ENCODE measurements around the gene UNC5C.

UNC5C gene

DNA sequence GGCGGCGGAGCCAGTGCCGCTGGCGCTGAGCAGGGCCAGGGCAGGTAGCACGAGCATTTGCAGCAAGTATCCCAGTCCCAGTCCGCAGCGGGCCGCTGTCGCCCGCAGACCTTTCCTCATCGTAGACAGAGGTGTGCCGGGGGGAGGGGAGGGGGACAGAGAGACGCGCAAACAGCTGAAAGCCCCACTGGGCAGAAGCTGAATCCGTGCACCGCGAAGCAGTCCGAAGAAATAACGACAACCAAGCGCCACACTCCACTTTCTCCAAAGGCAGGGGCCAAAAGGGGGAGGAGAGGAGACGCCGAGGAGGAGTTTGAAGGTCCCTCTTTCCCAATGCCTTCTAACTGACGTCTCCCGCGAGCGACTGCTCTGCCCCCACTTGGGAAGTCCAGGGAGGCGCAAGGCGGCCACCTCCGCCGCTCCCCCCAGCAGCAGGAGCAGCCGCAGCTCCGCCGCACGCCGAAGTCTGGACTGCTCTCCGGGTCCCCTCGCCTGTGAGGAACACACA, at the start of gene UNC5C (continued):
- TF ChIP-seq ZNF214 (tag by site-specific recombination; IDR thresholded peaks at IDR 0.05; ENCODE audit: borderline replicate concordance), result no peak
- no peak for TF ChIP-seq BCL11B (tag by site-specific recombination; IDR thresholded peaks at IDR 0.05; ENCODE audit: low read depth)
- no peak for TF ChIP-seq RBAK (tag by site-specific recombination; IDR thresholded peaks at IDR 0.05)
- TF ChIP-seq ZNF366 (tag by site-specific recombination; conservative IDR thresholded peaks at IDR 0.05), result peak; percentile 78
- no peak for TF ChIP-seq ZNF600 (tag by site-specific recombination; IDR thresholded peaks at IDR 0.05)
- TF ChIP-seq ZNF433 (tag by site-specific recombination; IDR thresholded peaks at IDR 0.05; ENCODE audit: low read depth), result no peak
- TF ChIP-seq ZBTB11 (tag by site-specific recombination; conservative IDR thresholded peaks at IDR 0.05; ENCODE audit: low read depth), result no peak
- no peak for TF ChIP-seq ZBTB7A (tag by site-specific recombination; IDR thresholded peaks at IDR 0.05; ENCODE audit: low read depth)
- TF ChIP-seq ELK4 (IDR thresholded peaks at IDR 0.05; ENCODE audit: borderline replicate concordance, low read depth, low read length), result no peak
- TF ChIP-seq, protein P1, sequence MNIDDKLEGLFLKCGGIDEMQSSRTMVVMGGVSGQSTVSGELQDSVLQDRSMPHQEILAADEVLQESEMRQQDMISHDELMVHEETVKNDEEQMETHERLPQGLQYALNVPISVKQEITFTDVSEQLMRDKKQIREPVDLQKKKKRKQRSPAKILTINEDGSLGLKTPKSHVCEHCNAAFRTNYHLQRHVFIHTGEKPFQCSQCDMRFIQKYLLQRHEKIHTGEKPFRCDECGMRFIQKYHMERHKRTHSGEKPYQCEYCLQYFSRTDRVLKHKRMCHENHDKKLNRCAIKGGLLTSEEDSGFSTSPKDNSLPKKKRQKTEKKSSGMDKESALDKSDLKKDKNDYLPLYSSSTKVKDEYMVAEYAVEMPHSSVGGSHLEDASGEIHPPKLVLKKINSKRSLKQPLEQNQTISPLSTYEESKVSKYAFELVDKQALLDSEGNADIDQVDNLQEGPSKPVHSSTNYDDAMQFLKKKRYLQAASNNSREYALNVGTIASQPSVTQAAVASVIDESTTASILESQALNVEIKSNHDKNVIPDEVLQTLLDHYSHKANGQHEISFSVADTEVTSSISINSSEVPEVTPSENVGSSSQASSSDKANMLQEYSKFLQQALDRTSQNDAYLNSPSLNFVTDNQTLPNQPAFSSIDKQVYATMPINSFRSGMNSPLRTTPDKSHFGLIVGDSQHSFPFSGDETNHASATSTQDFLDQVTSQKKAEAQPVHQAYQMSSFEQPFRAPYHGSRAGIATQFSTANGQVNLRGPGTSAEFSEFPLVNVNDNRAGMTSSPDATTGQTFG (tag by site-specific recombination; IDR thresholded peaks at IDR 0.05; ENCODE audit: borderline replicate concordance), result no peak
- TF ChIP-seq PRDM4 (tag by site-specific recombination; IDR thresholded peaks at IDR 0.05), result 0 out of 2 replicates have a peak, but pooled peaks have one; percentile 36
- no peak for TF ChIP-seq ZFP3 (tag by site-specific recombination; IDR thresholded peaks at IDR 0.05; ENCODE audit: low read depth)
- TF ChIP-seq ZNF335 (tag by site-specific recombination; conservative IDR thresholded peaks at IDR 0.05), result peak; percentile 77
- 0 out of 2 replicates have a peak, but pooled peaks have one; percentile 15 for TF ChIP-seq PRDM1 (tag by site-specific recombination; IDR thresholded peaks at IDR 0.05)
- peak; percentile 59; the same call in 1 of the 2 replicates for TF ChIP-seq IKZF3 (tag by site-specific recombination; IDR thresholded peaks at IDR 0.05)
- peak; percentile 42 for TF ChIP-seq ZXDB (tag by site-specific recombination; IDR thresholded peaks at IDR 0.05)

GRCh38 chr4:95596676-95597075, 47.9 kb upstream of the UNC5C start:
- CTCF ChIA-PET, result no interaction called here
- Histone ChIP-seq H3K27ac (ENCODE audit: extremely low read depth, low read depth, low read length) (no peak overlapping the region), H3K4me1 (ENCODE audit: control insufficient read depth, insufficient read depth, low read length) (no peaks in the 10 kb centered on the region), H3K36me3 (ENCODE audit: control insufficient read depth in 2 of 2, insufficient read depth in 1 of 2, low read length in 2 of 2) (no peaks in the 10 kb centered on the region), H3K4me3 (ENCODE audit: low read depth, low read length) (no peak overlapping the region), H3K9me3 (ENCODE audit: control insufficient read depth, insufficient read depth, low read depth, low read length) (no peaks in the 10 kb centered on the region)
- POLR2A ChIA-PET, result no interaction called here
- no peak for TF ChIP-seq ZNF629 (tag by site-specific recombination; IDR thresholded peaks at IDR 0.05)
- TF ChIP-seq ZNF664 (tag by site-specific recombination; IDR thresholded peaks at IDR 0.05), result no peak
- no peak for TF ChIP-seq KLF16 (tag by site-specific recombination; IDR thresholded peaks at IDR 0.05)
- no peak for TF ChIP-seq MEIS1 (CRISPR knock-in tag; IDR thresholded peaks at IDR 0.05; ENCODE audit: borderline replicate concordance)
- no peak for TF ChIP-seq ZNF155 (tag by site-specific recombination; IDR thresholded peaks at IDR 0.05)
- TF ChIP-seq ZIC2 (tag by site-specific recombination; IDR thresholded peaks at IDR 0.05), result no peak
- TF ChIP-seq HOXD13 (CRISPR knock-in tag; IDR thresholded peaks at IDR 0.05; ENCODE audit: borderline replicate concordance), result no peak
- no peak for TF ChIP-seq ZNF768 (tag by site-specific recombination; IDR thresholded peaks at IDR 0.05)
- no peak for TF ChIP-seq ZNF423 (tag by site-specific recombination; IDR thresholded peaks at IDR 0.05)
- no peak for TF ChIP-seq REPIN1 (tag by site-specific recombination; IDR thresholded peaks at IDR 0.05; ENCODE audit: low read depth)

Measured in HEK293 (cell line).